Skeletal muscle tissue (tissue), 4 donors: ENCODE data around the gene SUN5. TPM values are rescaled to one million over a fixed set of nuclear protein-coding genes. Genes with fewer than 3 reads are reported as not detected.

ENCODE experiments used
- H3K27ac ChIP-seq: one replicate; pipeline ENCODE4 v1.7.0; 2013; ENCODE audit warnings: mild to moderate bottlenecking, low read depth, low read length, inconsistent platforms
- H3K27me3 ChIP-seq, 3 donors: one replicate each; pipeline ENCODE4 v1.7.0; 2013; ENCODE audit warnings: low read length in 3 of 3; ENCODE audit not compliant: control insufficient read depth in 3 of 3, insufficient read depth in 3 of 3
- H3K36me3 ChIP-seq, 3 donors: one replicate each; pipeline ENCODE4 v1.7.0; 2013; ENCODE audit warnings: low read length in 3 of 3; ENCODE audit not compliant: control insufficient read depth in 3 of 3, insufficient read depth in 3 of 3
- H3K4me1 ChIP-seq, 3 donors: one replicate each; pipeline ENCODE4 v1.7.0; 2013; ENCODE audit warnings: low read length in 3 of 3, mild to moderate bottlenecking in 3 of 3; ENCODE audit not compliant: control insufficient read depth in 3 of 3, insufficient read depth in 3 of 3
- H3K4me3 ChIP-seq, 3 donors: one replicate each; pipeline ENCODE4 v1.7.0; 2013; ENCODE audit warnings: low read length in 3 of 3
- H3K9ac ChIP-seq, 3 donors: one replicate each; pipeline ENCODE4 v1.7.0; 2013; ENCODE audit warnings: low read length in 3 of 3, mild to moderate bottlenecking in 3 of 3, moderate library complexity in 2 of 3, low read depth in 1 of 3
- H3K9me3 ChIP-seq, 3 donors: one replicate each; pipeline ENCODE4 v1.7.0; 2013; ENCODE audit warnings: low read length in 3 of 3; ENCODE audit not compliant: control insufficient read depth in 3 of 3
- total RNA-seq: library from RNA; depleted of rRNA; stranded (reverse); fragments of >200 nt; gene quantifications from one replicate; pipeline ENCODE4 v1.2.3, GENCODE V29; 2014
- donor health status: Osteomylitis.

SUN5 gene
- total RNA-seq, 1 donor from 2014 or later, result not detected

- H3K4me3 ChIP-seq, result no peak within 1 kb of the TSS
- no peaks in the 10 kb centered on the region for H3K36me3 ChIP-seq
- H3K9ac ChIP-seq, result no peak within 1 kb of the TSS
- no peaks in the 10 kb centered on the region for H3K4me1 ChIP-seq
- no peak within 1 kb of the TSS for H3K27ac ChIP-seq
- peaks cover 3 to 7% (median 5%) of the 10 kb centered on the region in 3 donors for H3K9me3 ChIP-seq
- H3K27me3 ChIP-seq, result peaks cover 7 to 26% (median 17%) of the 10 kb centered on the region in 3 donors
Measured at GRCh38 chr20:33007376-33008335, 3.4 kb upstream of the SUN5 start, which contains the start of gene BPIFB2. Gene BPIFB2 (plus strand): TSS chr20:33007704. CDS start chr20:33008575, 871 bp downstream.

GRCh38 chr20:33006776-33007375 is 2.6 kb upstream of the SUN5 start:
- no peak overlapping the region for H3K4me3 ChIP-seq
- peaks cover 7 to 30% (median 17%) of the 10 kb centered on the region in 3 donors for H3K27me3 ChIP-seq
- peaks cover 3 to 7% (median 5%) of the 10 kb centered on the region in 3 donors for H3K9me3 ChIP-seq
- H3K9ac ChIP-seq, result no peak overlapping the region
- H3K27ac ChIP-seq, result no peak overlapping the region
- H3K36me3 ChIP-seq, result no peaks in the 10 kb centered on the region
- no peaks in the 10 kb centered on the region for H3K4me1 ChIP-seq

DNA sequence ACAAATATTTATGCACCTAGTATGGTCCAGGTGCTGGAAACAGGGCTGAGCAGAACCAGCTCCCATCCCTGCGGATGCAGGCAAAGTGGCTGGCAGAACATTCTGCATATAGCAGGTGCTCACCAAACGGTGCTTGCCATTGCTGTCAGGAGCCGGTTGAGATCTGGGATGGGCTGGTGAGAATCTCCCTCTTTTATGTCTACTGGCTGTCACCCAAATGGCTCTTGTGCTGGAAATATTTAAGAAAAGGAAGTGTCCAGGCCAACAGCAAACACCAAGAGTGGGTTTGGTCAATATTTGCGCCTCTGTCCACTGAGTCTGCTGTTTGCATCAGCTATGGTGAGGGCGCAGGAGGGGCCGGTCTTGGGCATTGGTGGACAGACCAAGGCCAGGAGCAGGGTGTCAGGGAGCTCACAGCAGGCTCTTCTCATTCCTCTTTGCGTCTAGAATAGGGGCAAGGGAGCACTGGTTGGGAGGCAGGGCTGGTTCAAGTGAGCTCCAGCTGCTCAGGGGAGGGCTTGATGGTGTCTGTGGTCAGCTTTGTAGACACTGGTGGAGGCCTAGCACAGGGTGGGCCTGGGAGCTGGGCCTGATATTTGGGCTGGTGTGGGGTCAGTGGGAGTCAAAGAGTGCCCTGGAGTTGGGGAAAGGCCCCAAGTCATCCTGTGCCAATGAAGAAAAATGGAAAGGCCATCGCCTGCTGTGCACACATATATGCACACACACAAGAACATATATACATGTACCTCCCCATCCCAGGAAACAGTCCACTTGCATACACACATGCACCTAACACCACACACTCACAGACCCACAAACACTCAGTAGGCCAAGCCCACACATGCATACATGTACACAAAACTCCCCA is 1.9 kb upstream of the SUN5 start:
- Histone ChIP-seq H3K27ac (no peak overlapping the region), H3K9ac (no peak overlapping the region), H3K27me3 (peaks cover 7 to 27% (median 17%) of the 10 kb centered on the region in 3 donors), H3K4me1 (no peaks in the 10 kb centered on the region), H3K9me3 (peaks cover 3 to 7% (median 5%) of the 10 kb centered on the region in 3 donors), H3K36me3 (no peaks in the 10 kb centered on the region), H3K4me3 (no peak overlapping the region)

GRCh38 chr20:33005132-33005566 is 916 bp upstream of the SUN5 start:
- Histone ChIP-seq H3K9me3 (peaks cover 3 to 7% (median 5%) of the 10 kb centered on the region in 3 donors), H3K9ac (no peak overlapping the region), H3K4me1 (no peaks in the 10 kb centered on the region), H3K36me3 (no peaks in the 10 kb centered on the region), H3K27ac (no peak overlapping the region), H3K4me3 (no peak overlapping the region), H3K27me3 (peaks cover 4 to 20% (median 7%) of the 10 kb centered on the region in 3 donors)

DNA sequence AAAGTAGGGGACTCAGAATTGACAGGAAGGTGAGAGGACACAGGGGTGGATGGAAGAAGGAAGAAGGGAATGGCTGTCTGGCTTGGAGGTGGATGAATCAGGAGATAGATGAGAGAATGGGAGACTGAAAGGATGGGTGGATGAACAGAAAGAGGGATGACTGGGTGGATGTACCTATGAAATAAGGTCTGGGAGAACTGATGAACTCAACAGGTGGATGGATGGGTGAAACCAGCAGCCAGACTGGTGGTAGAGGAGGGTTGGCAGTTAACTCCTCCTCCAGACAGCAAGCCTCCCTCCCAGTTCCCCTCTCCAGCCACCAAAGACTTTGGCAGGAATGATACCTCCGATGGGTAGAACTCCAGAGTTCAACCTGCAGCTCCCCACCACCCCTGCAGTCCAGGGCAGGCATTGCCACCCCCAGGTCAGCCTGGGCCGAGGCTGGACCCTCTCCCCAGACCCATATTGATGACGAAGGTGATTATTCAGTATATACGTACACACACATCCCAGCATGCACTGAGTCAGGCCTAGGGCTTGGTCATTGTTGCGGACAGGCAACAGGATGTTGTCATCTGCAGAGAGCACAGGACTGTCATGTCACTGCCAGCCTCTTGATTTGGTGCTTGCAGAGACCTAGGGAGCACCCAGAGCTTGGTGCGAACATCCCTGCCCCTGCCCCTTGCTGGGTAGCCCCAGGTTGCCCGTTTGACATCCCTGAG is 2.0 kb downstream of the SUN5 start:
- H3K27ac ChIP-seq, result no peak overlapping the region
- H3K36me3 ChIP-seq, result no peaks in the 10 kb centered on the region
- no peak overlapping the region for H3K4me3 ChIP-seq
- H3K9ac ChIP-seq, result no peak overlapping the region
- peaks cover 4 to 22% (median 7%) of the 10 kb centered on the region in 3 donors for H3K27me3 ChIP-seq
- H3K4me1 ChIP-seq, result no peaks in the 10 kb centered on the region
- peaks cover 3 to 7% (median 5%) of the 10 kb centered on the region in 3 donors for H3K9me3 ChIP-seq

GRCh38 chr20:33000802-33001466 is 3.3 kb downstream of the SUN5 start:
- H3K27ac ChIP-seq, result no peak overlapping the region
- H3K9me3 ChIP-seq, result peaks cover 3 to 7% (median 3%) of the 10 kb centered on the region in 3 donors
- no peaks in the 10 kb centered on the region for H3K36me3 ChIP-seq
- no peaks in the 10 kb centered on the region for H3K4me1 ChIP-seq
- peaks cover 0 to 14% (median 8%) of the 10 kb centered on the region in 3 donors for H3K27me3 ChIP-seq
- H3K4me3 ChIP-seq, result no peak overlapping the region
- no peak overlapping the region for H3K9ac ChIP-seq

DNA sequence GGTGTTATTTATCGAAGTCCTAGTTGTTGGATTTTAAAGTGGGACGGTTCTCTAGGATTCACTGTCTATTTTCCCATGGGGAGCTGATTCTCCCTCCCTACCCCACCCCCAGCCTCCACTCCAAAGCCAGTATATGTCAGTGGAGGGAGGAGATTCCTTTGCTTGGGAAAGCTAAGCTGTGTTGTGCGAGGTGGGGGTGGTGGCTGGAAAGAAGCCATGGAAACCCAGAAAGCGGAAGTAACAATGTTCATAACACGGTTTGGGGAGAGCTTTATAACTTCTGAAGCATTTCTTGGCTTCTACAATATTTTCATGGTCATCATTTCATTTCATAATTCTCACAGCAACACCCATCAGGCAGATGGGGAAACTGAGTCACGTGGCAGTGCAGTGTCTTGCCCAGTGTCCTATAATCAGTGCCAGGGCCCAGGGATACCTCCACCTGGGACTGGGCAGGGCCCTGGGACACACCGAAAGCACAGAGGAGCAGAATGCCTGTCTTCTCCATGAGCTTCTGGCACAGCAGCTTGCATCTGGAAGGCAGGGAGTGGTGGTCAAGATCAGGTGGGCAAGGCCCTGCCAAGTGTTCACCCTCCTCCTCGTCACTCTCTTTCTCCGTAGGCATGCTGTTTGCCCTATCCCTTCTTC is 4.5 kb downstream of the SUN5 start:
- H3K36me3 ChIP-seq, result no peaks in the 10 kb centered on the region
- H3K27ac ChIP-seq, result no peak overlapping the region
- peaks cover 0 to 4% (median 0%) of the 10 kb centered on the region in 3 donors for H3K9me3 ChIP-seq
- no peaks in the 10 kb centered on the region for H3K4me1 ChIP-seq
- H3K4me3 ChIP-seq, result no peak overlapping the region
- peaks cover 0 to 12% (median 8%) of the 10 kb centered on the region in 3 donors for H3K27me3 ChIP-seq
- H3K9ac ChIP-seq, result no peak overlapping the region

DNA sequence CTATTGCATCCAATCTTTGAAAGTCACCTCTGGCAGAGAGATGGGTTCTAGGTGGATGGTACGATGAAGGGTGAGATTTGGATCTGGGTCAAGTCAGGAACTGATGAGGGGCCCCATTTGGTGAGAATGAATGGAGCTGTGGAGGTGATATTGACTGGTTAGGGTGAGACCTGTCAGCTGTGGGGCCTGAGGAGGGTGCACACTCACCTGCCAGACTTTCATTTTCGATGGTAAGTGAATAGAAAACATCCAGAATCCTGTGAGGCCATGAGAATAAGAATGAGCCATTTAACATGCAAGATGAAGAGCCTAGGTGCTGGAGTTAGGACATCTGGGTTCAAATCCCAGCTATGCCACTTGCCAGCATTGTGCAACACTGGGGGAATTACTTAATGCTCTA is 6.8 kb downstream of the SUN5 start:
- H3K27ac ChIP-seq, result no peak overlapping the region
- H3K9ac ChIP-seq, result no peak overlapping the region
- H3K27me3 ChIP-seq, result peaks cover 0 to 8% (median 8%) of the 10 kb centered on the region in 3 donors
- H3K9me3 ChIP-seq, result peaks cover 0 to 4% (median 0%) of the 10 kb centered on the region in 3 donors
- no peaks in the 10 kb centered on the region for H3K36me3 ChIP-seq
- no peaks in the 10 kb centered on the region for H3K4me1 ChIP-seq
- no peak overlapping the region for H3K4me3 ChIP-seq
